ENCODE measurements around the gene AKR1B1.

DNA sequence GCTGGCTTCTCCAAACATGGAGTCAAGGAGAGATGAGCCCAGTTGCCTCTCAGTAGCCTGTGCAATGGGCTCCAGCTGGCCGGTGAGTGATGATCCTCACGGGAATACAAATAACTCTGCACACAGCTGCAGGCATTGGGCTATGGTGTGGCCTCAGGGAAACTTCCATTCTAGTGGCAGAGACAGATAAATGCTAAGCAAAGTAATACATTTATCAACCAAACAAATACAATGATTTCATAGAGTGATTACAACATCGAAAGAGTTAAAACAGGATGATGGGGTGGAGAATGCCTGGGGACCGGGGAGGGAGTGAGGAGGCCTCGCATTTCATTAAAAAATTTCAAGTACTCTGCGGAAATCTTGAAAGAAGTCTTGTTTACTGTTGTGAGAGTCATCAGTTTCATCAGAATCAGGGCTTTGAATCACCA lies 15.0 kb upstream of the AKR1B1 start:
- no peak for TF ChIP-seq EZH2 (IDR thresholded peaks at IDR 0.05; ENCODE audit: low read length, missing control alignments)
- TF ChIP-seq, protein P1, sequence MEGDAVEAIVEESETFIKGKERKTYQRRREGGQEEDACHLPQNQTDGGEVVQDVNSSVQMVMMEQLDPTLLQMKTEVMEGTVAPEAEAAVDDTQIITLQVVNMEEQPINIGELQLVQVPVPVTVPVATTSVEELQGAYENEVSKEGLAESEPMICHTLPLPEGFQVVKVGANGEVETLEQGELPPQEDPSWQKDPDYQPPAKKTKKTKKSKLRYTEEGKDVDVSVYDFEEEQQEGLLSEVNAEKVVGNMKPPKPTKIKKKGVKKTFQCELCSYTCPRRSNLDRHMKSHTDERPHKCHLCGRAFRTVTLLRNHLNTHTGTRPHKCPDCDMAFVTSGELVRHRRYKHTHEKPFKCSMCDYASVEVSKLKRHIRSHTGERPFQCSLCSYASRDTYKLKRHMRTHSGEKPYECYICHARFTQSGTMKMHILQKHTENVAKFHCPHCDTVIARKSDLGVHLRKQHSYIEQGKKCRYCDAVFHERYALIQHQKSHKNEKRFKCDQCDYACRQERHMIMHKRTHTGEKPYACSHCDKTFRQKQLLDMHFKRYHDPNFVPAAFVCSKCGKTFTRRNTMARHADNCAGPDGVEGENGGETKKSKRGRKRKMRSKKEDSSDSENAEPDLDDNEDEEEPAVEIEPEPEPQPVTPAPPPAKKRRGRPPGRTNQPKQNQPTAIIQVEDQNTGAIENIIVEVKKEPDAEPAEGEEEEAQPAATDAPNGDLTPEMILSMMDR (conservative IDR thresholded peaks at IDR 0.05 in 1 of 2, IDR thresholded peaks at IDR 0.05 in 1 of 2; ENCODE audit: low read depth in 1 of 2, low read length in 2 of 2): no peak
